COLO829 (cell line): Measurements from ENCODE around the gene TAMM41.
"Not testable (repeated sequence)": the region's sequence is repeated elsewhere in the genome, so short reads cannot be mapped to it uniquely, and the experiment has no call there.

Experiments used
- DNase-seq: peaks from one replicate; pipeline ENCODE4 v3.0.0; 2012; ENCODE audit warnings: low spot score

Gene TAMM41, protein sequence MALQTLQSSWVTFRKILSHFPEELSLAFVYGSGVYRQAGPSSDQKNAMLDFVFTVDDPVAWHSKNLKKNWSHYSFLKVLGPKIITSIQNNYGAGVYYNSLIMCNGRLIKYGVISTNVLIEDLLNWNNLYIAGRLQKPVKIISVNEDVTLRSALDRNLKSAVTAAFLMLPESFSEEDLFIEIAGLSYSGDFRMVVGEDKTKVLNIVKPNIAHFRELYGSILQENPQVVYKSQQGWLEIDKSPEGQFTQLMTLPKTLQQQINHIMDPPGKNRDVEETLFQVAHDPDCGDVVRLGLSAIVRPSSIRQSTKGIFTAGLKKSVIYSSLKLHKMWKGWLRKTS

DNA sequence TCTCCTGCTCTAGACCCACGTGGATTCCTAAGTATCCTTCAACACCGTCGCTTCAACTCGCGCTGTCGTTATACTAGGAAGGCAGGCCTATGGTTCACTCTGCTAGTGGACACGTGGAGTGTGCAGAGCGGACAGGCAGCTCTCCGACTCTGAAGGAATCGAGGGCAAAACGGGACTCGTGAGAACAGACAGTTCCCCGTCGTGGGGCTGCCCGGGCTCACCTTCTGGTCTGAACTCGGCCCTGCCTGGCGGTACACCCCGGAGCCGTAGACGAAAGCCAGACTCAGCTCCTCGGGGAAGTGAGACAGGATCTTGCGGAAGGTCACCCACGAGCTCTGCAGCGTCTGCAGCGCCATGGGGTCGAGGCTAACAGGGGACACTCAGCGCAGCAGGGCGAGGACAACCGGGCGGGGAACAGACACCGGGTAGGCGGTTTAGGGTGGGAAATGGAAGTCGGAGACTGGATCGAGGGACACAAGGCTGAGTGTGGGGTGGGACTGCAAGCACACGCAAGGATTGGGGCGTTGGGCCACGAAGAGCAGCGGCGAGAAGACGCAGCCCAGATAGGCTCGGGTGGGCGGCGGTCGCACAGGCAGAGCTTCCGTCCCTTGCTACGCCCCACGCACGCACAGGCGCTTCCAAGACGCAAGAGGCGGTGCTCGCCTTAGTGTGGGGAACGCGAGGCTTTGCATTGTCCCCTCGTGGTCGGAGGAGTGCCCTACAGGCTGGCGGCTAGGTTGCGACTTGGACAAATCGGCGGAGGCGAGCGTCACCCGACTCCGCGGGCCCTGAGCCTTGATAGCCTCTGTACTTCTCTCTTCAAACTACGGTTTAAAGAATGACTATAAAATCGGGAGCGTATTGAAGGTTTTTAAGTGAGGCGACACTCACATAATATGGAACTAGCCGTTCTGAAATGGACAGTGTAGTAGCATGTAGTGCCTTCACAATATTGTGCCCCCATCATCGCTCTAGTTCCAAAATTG, at the start of gene TAMM41:
TAMM41 (minus strand) TSS at position 605 of the 986 bp plus-strand sequence; CDS start at position 356, 249 bp downstream.
- peak; percentile 82 for DNase-seq

DNA sequence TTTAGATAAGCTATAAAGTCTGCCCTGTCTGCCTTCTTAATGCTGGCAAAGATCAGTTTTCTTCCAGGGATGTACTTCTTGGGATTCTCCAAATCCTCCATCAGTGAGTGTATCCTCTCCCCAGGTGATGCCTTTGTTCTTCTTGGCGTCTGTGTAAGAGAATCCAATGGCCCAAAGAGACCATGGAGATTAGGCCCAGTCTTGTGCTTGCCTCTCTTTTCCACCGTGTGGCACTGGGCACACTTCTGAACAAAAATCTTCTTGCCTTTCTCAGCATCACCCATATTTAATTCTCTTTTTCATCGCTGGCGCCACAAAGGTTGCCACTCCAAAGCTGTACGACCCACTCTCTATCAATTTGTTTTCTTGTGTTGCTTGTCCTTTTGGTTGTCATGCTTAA, 32.2 kb upstream of the TAMM41 start:
- DNase-seq = no peak

DNA sequence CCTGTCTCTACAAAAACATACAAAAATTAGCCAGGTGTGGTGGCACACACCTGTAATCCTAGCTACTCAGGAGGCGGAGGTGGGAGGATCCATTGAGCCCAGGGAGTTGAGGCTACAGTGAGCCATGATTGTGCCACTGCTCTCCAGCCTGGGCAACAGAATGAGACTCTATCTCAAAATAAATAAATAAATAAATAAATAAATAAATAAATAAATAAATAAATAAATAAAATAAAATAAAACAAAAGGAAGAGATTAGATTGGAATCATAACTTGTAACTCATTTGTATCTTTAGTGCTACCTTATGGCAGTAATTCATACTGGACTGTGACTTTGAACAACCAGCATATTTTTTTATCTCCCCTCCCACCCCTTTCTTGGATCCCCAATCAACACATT, 28.0 kb upstream of the TAMM41 start:
- DNase-seq = not testable (repeated sequence)

DNA sequence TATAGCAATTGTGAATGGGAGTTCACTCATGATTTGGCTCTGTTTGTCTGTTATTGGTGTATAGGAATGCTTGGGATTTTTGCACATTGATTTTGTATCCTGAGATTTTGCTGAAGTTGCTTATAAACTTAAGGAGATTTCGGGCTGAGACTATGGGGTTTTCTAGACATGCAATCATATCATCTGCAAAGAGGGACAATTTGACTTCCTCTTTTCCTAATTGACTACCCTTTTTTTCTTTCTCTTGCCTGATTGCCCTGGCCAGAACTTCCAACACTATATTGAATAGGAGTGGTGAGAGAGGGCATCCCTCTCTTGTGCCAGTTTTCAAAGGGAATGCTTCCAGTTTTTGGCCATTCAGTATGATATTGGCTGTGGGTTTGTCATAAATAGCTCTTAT, 17.1 kb upstream of the TAMM41 start:
- not testable (repeated sequence) for DNase-seq

DNA sequence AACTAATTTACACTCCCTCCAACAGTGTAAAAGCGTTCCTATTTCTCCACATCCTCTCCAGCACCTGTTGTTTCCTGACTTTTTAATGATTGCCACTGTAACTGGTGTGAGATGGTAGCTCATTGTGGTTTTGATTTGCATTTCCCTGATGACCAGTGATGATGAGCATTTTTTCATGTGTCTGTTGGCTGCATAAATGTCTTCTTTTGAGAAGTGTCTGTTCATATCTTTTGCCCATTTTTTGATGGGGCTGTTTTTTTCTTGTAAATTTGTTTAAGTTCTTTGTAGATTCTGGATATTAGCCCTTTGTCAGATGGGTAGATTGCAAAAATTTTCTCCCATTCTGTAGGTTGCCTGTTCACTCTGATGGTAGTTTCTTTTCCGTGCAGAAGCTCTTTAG, 15.9 kb upstream of the TAMM41 start:
- not testable (repeated sequence) for DNase-seq

DNA sequence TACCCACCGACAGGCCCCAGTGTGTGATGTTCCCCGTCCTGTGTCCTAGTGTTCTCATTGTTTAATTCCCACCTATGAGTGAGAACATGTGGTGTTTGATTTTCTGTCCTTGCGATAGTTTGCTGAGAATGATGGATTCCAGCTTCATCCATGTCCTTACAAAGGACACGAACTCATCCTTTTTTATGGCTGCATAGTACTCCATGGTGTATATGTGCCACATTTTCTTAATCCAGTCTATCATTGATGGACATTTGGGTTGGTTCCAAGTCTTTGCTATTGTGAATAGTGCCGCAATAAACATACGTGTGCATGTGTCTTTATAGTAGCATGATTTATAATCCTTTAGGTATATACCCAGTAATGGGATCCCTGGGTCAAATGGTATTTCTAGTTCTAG, 15.5 kb upstream of the TAMM41 start:
- not testable (repeated sequence) for DNase-seq

DNA sequence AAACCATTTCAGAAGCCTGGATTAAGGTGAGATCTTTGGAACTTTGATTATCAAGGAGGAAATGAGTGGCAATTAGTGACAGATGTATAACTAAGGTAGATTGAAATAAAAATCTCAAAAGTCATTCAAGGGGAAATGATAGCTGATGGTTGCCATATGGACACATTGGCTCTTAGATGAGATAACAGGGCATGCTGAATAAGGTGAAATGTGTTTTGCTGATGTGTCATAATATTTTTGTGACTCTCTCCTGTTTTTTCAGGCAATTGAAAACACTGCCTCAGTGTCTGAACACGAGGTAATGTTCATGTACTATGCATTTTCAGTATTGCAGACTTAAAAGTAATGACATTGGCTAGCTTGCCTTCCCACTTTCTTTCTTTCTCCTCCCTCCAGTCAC, 13.5 kb upstream of the TAMM41 start:
- DNase-seq = not testable (repeated sequence)

DNA sequence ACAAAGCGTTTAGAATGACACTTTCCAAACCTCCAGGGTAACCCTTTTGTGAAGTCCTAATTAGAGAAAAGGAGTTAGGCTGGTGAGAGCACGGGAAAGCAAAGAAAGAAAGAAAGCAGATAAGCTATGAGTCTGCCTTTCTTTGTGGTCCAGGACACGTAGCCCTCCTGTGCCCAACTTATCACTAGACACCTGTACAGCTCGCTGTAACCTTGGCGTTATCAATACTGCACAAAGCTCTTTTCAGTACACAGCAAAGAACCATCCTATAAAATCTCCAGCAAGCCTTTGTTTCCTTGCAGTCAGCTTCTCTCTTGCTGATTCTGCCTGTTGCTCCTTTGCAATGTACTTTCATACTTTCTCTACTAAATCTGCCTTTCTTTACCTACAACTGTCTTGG, 6.8 kb upstream of the TAMM41 start:
- no peak for DNase-seq

DNA sequence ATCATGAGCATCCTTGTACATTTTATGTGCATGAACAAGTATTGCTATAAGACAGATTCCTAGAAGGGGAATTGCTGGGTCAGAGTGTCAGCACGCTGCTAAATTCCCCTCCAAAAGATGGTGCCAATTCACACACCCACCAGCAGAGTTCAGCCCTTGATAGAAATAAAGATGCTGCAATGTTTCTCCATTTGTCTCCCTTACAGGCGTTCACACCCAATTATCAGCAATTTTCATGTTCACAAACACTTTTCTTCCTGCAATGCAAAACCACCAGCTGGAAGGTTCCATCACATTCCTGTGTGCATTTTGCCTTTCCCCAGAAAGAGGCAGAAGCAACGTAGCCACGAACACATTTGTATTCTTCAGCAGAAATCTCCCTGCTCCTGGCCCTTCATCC, 3.3 kb upstream of the TAMM41 start:
- DNase-seq = no peak

DNA sequence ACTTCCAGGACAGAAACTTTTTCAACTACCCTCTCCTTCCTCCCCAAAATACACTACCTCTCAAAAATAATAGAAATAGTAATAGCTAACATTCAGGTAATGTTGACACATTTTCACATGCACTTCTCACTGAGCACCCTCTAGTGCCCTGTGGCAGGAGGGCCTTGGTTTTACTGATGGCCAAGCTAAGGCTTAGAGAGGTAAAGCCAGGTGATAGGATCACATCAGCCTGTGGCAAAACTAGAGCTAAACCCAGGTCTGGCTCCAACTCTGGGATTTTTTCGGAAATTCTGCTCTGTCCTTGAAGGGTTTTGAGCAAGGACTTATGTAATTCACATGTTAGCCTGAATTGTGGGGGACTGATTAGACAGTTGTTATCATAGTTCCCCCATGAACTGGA, 922 bp upstream of the TAMM41 start:
- no peak for DNase-seq

DNA sequence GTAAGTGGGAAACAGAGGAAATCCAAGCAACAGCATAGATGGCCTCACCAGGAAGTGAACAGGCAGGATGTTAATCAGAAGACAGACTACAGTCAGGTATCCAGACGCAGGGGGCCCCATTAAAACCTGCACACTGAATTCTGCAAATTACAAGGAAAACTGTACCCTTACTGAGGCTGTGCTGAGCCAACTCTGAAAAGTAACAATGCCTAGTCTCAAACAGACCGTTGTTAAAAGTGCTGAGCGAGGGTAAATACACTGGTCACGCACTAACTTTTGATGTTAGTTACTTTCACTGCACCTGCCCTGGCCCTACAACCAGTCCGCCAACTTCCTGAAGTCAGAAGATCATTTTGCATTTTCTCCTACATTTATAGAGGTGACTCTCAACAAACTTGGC, 1.0 kb downstream of the TAMM41 start:
- DNase-seq = no peak

DNA sequence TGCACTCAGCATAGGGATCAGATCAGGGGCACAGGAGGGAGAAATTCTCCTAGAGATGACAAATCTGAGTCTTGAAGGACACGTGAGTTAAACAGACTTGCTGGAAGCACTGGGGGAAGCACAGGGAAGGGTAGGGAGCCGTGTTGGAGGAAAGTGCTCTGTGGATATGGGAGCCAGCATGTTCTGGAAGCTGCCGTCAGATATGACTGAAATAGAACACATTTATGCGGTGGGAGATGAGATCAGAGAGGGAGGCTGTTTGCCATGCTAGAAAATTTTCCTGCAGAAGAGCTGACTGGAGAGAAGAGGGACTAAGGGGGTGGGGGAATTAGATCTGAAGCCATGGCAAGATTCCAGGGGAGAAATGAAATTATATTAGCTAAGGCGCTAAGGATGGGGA, 1.8 kb downstream of the TAMM41 start:
- DNase-seq = no peak

DNA sequence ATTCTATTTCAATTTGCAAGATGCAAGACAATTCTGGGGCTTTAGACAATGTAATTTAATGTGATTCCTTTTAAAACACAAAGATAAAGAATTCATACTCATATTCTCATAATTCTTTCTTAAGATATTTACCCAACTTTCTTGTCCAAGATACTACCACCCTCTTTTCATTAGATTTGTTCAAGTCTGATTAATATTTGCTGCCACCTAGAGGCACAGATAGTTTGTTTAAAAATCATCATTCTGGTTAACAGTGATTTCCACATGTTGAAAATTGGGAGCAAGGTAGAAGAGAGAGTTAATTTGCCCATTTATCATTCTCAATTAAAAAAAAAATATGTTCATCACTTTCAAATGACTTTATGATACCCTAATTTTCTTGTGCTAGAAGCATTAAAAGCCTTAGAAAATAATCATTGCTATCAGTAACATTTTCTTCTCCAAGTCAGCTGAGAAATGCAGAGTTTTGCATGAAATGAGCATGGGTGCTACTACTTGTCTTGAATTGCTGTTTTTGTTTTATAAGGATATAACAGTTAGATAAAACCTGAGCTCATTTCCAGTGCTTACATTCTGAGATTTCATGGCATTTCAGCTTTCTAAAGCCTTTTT, 11.6 kb downstream of the TAMM41 start:
- DNase-seq = no peak

DNA sequence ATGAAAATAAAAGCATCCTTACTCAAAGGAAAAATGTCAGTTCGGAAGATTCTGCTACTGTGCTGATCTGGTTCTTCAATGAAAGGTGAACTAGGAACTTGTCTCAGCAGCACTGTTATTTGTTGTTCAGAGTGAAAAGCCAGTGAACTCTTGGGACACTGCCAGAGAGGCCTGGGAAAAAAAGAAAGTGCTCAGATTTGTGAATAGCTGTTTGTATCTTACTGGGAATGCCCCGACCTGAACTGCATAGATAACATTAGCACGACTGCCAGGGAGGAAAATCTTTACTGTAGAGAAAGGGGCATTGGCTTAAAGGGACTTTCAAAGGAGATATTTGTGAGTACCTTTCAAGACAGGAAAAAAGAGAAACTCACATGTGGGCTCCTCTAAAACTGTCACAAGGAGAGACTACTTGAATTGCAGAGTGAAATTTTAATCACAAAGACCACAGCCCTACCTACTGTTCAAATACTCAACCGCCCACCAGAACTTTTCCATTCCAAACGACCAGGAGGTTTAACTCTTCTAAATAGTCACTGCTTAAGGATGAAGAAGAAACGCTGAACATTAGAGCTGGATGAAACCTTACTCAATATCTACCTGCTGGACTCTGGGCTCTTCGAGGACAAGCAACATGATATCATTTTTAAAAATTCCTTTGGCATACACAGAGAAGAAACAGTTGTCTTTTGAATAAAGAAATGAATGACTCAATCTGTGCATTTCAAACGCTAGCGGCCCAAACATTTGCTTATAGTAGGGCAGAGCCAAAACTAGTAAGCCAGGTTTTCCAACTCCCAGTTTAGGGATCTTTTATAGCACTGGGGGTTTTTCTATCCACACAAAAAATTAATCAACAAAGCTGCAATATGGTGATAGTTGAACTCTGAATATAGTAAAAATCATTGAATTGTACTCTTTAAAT, 13.4 kb downstream of the TAMM41 start:
- DNase-seq = peak; percentile 69

DNA sequence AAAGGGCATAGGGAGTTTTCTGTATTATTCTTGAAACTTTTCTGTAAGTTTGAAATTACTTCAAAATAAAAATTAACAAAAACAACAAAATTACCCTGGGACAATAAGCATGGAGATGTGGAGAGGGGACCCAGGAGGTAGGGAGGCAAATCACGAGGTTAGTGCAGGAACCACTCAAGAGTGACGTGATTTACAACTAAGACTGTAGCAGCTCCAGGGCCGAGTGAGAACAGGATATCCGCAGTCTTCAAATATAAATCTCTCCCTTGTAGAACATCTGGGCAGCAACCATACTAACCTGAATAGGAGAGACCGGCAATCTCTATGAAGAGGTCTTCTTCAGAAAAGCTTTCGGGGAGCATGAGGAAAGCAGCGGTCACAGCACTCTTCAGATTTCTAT, 17.3 kb downstream of the TAMM41 start:
- no peak for DNase-seq

DNA sequence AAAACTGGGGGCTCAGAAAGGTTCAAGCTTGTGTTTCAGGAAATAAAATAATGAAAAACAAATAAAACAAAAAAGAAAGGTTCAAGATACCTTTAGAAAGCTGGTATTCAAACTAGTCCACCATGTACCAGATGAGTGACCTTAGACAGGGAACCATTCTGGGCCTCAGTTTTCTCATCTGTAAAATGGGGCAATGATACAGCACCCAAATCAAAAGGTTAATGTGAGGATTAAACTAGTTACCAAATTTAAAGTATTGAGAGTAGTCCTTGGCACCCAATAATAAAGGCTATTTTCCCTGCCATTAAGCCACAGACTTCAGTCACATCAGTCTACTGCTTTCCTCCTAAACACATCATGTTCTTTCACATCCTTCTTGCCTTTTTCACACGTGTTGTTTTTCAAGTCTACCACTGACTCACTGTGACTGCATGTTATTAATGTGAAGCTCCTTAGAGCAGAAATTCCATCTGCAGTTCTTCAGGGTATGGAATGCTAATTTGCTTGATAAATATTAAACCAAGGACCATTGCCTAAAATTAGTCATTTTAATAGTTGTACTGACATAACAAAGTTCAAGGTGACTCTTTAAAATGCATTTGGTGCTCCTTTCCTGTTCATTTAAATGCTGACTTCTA, 19.9 kb downstream of the TAMM41 start:
- DNase-seq = no peak

DNA sequence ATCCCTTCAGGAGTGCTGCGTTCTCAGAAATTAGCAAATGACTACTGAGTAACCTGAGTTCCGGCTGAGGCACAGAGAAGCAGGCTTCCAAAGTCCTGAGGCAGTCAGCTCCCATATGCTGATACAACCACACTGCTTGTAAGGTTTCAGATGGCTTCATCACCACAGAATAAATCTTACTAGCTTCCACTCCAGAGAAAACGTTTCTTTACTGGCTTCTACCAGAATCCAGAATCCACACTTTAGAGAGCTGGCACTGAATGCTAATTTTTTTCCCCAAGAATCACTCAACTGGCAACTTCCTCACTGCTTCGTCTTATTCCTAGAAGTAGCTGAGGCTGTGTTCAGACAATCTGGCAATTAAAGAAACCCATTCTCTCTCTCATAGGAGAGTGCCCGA, 21.4 kb downstream of the TAMM41 start:
- no peak for DNase-seq

DNA sequence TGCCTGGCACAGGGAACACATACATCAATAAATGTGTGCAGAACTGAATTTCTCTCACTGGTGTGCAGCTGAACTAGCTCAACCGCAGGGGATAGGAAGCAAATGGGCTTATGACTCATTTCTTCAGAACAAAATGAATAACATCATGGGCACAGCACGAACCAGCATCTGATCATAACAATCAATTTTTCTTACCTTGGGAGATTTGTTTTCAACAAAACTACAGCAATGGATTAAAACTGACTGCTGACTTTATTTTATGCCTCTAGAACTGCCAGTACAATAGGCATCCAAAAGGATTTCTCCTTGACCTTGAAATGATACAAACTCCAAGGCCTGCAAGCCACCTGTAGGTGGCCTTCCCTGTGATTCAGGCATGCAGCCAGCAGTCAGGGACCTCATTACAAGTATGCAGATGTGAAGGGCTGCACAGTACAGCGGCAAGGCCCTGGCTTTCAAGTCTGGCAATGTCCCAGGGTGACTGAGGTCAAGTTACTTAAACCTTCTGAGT, 26.1 kb downstream of the TAMM41 start:
- no peak for DNase-seq

DNA sequence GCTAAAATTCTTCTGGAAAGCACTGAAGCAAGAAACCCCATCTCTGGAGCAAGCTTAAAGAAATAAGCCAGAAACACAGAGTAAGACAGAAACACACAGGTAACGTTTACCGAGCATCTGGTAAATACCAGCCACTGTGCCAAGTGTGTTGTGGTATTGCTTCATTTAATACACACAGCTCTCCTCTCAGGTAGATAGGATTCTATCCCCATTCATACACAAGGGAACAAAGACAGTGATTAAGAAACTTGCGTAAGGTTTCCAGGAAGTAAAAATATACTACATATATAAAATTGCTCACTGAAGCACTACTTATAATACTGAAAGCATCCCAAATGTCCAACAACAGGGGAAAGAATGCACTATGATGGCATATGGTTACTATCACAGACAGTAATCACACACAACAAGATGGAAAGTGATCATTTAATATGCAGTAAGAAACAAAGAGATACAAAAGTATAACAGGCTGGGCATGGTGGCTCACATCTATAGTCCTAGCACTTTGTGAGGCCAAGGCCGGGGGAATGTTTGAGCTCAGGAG, 27.5 kb downstream of the TAMM41 start:
- no peak for DNase-seq

DNA sequence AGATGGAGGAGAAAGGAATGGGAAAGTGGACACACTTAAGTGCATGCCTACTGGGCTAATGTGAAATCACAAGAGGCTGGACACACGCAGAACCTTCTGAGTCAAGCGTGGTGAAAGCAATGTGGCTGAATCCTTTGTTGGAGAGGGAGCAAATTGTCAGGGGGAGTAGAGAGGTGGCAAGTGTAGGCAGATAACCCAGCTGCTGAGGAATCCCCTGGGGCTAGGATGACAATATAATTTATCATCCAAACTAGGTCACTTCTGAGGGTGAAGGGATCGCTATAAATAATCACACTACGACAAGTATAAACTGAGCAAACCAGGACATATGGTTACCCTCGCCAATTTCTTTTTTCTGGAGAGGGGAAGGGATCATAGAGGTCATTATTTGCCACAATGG, 28.7 kb downstream of the TAMM41 start:
- peak; percentile 12 for DNase-seq

DNA sequence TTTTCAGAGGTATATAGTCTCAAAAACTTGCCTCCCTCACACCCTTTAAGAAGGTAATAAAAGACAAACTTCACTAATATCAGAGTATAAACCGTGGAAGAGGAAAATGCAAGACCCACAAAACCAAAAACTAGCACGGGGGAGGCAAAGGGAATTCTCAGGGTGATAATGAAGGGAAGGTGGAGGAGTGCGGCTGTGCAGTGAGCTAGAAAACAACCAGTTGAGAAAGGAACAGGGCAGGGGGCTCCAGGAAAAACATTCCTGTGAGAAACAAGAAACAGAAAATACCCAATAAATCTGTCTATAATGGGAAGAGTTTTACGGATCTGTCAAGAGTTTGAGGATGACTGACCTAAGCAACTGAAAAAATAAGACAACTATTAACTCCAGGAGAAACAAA, 31.6 kb downstream of the TAMM41 start:
- no peak for DNase-seq
